CD14-positive monocyte (primary cell): ENCODE measurements around the gene PLEKHN1. TPM values are rescaled to one million over a fixed set of nuclear protein-coding genes. Genes with fewer than 3 reads are reported as not detected.

Experiments
- DNase-seq, 3 donors: peaks; one replicate each; pipeline ENCODE4 v3.0.0-alpha.2; 2011 to 2022
- H2AFZ ChIP-seq: 2 replicates; pipeline ENCODE4 v1.6.0; 2012; ENCODE audit warnings: mild to moderate bottlenecking, low read depth, low read length, inconsistent platforms; ENCODE audit not compliant: insufficient read depth, poor library complexity, severe bottlenecking
- H3K27ac ChIP-seq, 2 donors: 1 replicate in 1 of 2; 2 replicates in 1 of 2; pipeline ENCODE4 v1.5.1; 2012 to 2013; ENCODE audit warnings: low read length in 2 of 2, control low read depth in 1 of 2, inconsistent platforms in 1 of 2, low read depth in 1 of 2, mild to moderate bottlenecking in 1 of 2
- H3K27me3 ChIP-seq, 2 donors: one replicate each; pipeline versions ENCODE4 v1.6.0 to v1.6.1; 2011 to 2013; ENCODE audit warnings: low read length in 2 of 2; ENCODE audit not compliant: control insufficient read depth in 2 of 2, insufficient read depth in 2 of 2
- H3K36me3 ChIP-seq, 2 donors: replicated peaks in 1 of 2; 1 replicate in 1 of 2; 2 replicates in 1 of 2; pipeline versions ENCODE4 v1.5.1 to v1.6.1; 2012 to 2013; ENCODE audit warnings: low read length in 2 of 2, control low read depth in 1 of 2, inconsistent platforms in 1 of 2, mild to moderate bottlenecking in 1 of 2; ENCODE audit not compliant: insufficient read depth in 2 of 2, control insufficient read depth in 1 of 2
- H3K4me1 ChIP-seq, 2 donors: 1 replicate in 1 of 2; 2 replicates in 1 of 2; pipeline versions ENCODE4 v1.5.1 to v1.6.1; 2012 to 2013; ENCODE audit warnings: low read length in 2 of 2, control low read depth in 1 of 2, inconsistent platforms in 1 of 2, mild to moderate bottlenecking in 1 of 2, moderate library complexity in 1 of 2; ENCODE audit not compliant: insufficient read depth in 2 of 2, control insufficient read depth in 1 of 2
- H3K4me2 ChIP-seq: replicated peaks from 2 replicates; pipeline ENCODE3; 2012; ENCODE audit warnings: low read length, moderate library complexity, mild to moderate bottlenecking; ENCODE audit not compliant: poor library complexity, severe bottlenecking; ENCODE audit errors: extremely low read depth
- H3K4me3 ChIP-seq, 3 experiments: fragments of 200-600 bp in 1 of 3; sonication (generic) in 1 of 3; replicated peaks in 1 of 3; 1 replicate in 2 of 3; 2 replicates in 1 of 3; pipeline ENCODE4 v1.5.1; 2011 to 2013; ENCODE audit warnings: low read length in 3 of 3, mild to moderate bottlenecking in 3 of 3, control low read depth in 2 of 3, low read depth in 2 of 3, inconsistent platforms in 1 of 3, moderate library complexity in 1 of 3
- H3K79me2 ChIP-seq: 2 replicates; pipeline ENCODE4 v1.6.0; 2012; ENCODE audit warnings: mild to moderate bottlenecking, control low read depth, inconsistent platforms, low read length, moderate library complexity; ENCODE audit not compliant: insufficient read depth
- H3K9ac ChIP-seq: 2 replicates; pipeline ENCODE4 v1.6.0; 2017; ENCODE audit warnings: low read length, mild to moderate bottlenecking; ENCODE audit not compliant: insufficient read depth, poor library complexity, severe bottlenecking
- H3K9me3 ChIP-seq, 2 donors: replicated peaks in 1 of 2; 1 replicate in 1 of 2; 2 replicates in 1 of 2; pipeline versions ENCODE4 v1.5.1 to v1.6.1; 2012 to 2013; ENCODE audit warnings: low read length in 2 of 2, control low read depth in 1 of 2; ENCODE audit not compliant: control insufficient read depth in 1 of 2, insufficient read depth in 1 of 2
- H4K20me1 ChIP-seq: 2 replicates; pipeline ENCODE4 v1.6.0; 2012; ENCODE audit warnings: mild to moderate bottlenecking, low read length, control low read depth, moderate library complexity; ENCODE audit not compliant: insufficient read depth
- H3K27ac Mint-ChIP-seq, 7 donors: one replicate each; pipeline ENCODE4 v1.8.0; 2020; ENCODE audit warnings: mild to moderate bottlenecking in 7 of 7, mixed read lengths in 7 of 7, moderate library complexity in 6 of 7, inconsistent platforms in 2 of 7
- H3K27me3 Mint-ChIP-seq, 3 donors: one replicate each; pipeline ENCODE4 v1.8.0; 2021 to 2022; ENCODE audit warnings: low read depth in 3 of 3, mild to moderate bottlenecking in 3 of 3, mixed read lengths in 3 of 3, moderate library complexity in 3 of 3, inconsistent platforms in 1 of 3
- H3K36me3 Mint-ChIP-seq, 2 donors: one replicate each; pipeline ENCODE4 v1.8.0; 2020; ENCODE audit warnings: mixed read lengths in 2 of 2, inconsistent platforms in 1 of 2, mild to moderate bottlenecking in 1 of 2
- H3K4me1 Mint-ChIP-seq: one replicate; pipeline ENCODE4 v1.8.0; 2020; ENCODE audit warnings: mild to moderate bottlenecking, mixed read lengths
- H3K4me3 Mint-ChIP-seq, 2 donors: one replicate each; pipeline ENCODE4 v1.8.0; 2020; ENCODE audit warnings: mild to moderate bottlenecking in 2 of 2, mixed read lengths in 2 of 2, moderate library complexity in 1 of 2
- H3K9me3 Mint-ChIP-seq, 7 donors: one replicate each; pipeline ENCODE4 v1.8.0; 2020 to 2022; ENCODE audit warnings: mixed read lengths in 7 of 7, mild to moderate bottlenecking in 6 of 7, moderate library complexity in 6 of 7, inconsistent platforms in 2 of 7
- CTCF ChIP-seq: fragments of 200-600 bp; IDR thresholded peaks from one replicate; pipeline ENCODE4 v1.8.0; 2022; ENCODE audit warnings: antibody characterized with exemption, mild to moderate bottlenecking
- WGBS: methylation state at CpG from one replicate; pipeline ENCODE4 v1.1.5; 2013; ENCODE audit warnings: missing lambda C conversion rate; ENCODE audit not compliant: insufficient coverage; 5-methylcytosine and 5-hydroxymethylcytosine counted together
- intact Hi-C, 2 donors: fragments of 100-400 bp; cut with micrococcal nuclease; formaldehyde crosslinking; loops; one replicate each; pipeline versions ENCODE4 v1.15.0 to v1.15.1; 2023
- polyA plus RNA-seq, 3 donors: library from polyadenylated mRNA; depleted of rRNA in 1 of 3; unstranded in 2 of 3; stranded (reverse) in 1 of 3; fragments of 300-500 nt in 2 of 3; fragments of >200 nt in 1 of 3; fragmentation: Illumina TruSeq in 2 of 3; gene quantifications; 1 replicate in 2 of 3; 2 replicates in 1 of 3; pipeline ENCODE4 v1.2.3, GENCODE V29; 2012 to 2021

The PLEKHN1 gene
- polyA plus RNA-seq, 3 donors = 0.21 to 1.5 (median 0.62) TPM

- Histone ChIP-seq H3K9ac (no peak overlapping the region), H4K20me1 (no peaks in the 10 kb centered on the region), H3K9me3 (peaks cover under 1 to 5% of the 10 kb centered on the region in 2 donors), H3K4me2 (no peak overlapping the region), H3K27ac (no peak overlapping the region), H3K4me1 (peaks cover 5 to 8% of the 10 kb centered on the region in 2 donors), H2AFZ (no peak overlapping the region), H3K4me3 (no peak overlapping the region), H3K36me3 (no peaks in the 10 kb centered on the region), H3K79me2 (no peaks in the 10 kb centered on the region), H3K27me3 (peaks cover 3 to 28% of the 10 kb centered on the region in 2 donors)
- no peaks in the 10 kb centered on the region for H3K36me3 Mint-ChIP-seq
- TF ChIP-seq CTCF = no peak
- DNase-seq = no peak
- H3K4me3 Mint-ChIP-seq = peak overlapping the region in 1 of 2 donors; percentile 7
- intact Hi-C loops = loop anchor here in 1 of 2 donors (2.0 kb wide), 1 partner anchor 70 kb away; no protein-coding TSS in a partner anchor
- H3K4me1 Mint-ChIP-seq = peaks cover 3% of the 10 kb centered on the region
- H3K9me3 Mint-ChIP-seq = peaks cover 0 to 5% (median 4%) of the 10 kb centered on the region in 7 donors
- H3K27me3 Mint-ChIP-seq = peaks cover 22 to 48% (median 30%) of the 10 kb centered on the region in 3 donors
- WGBS = 90% methylated on average over 14 of the region's 17 CpGs
- no peak overlapping the region for H3K27ac Mint-ChIP-seq
Observed at GRCh38 chr1:974687-975328, 8.5 kb downstream of the PLEKHN1 start.

GRCh38 chr1:975365-975764 is 9.1 kb downstream of the PLEKHN1 start:
- Histone ChIP-seq H3K36me3 (no peaks in the 10 kb centered on the region), H3K4me3 (no peak overlapping the region), H3K9me3 (peaks cover 0 to 5% of the 10 kb centered on the region in 2 donors), H3K4me1 (peaks cover 5 to 8% of the 10 kb centered on the region in 2 donors), H4K20me1 (no peaks in the 10 kb centered on the region), H3K27ac (no peak overlapping the region), H2AFZ (no peak overlapping the region), H3K79me2 (no peaks in the 10 kb centered on the region), H3K27me3 (peaks cover 3 to 24% of the 10 kb centered on the region in 2 donors), H3K9ac (no peak overlapping the region), H3K4me2 (no peak overlapping the region)
- peaks cover 3% of the 10 kb centered on the region for H3K4me1 Mint-ChIP-seq
- peaks cover 0 to 5% (median 4%) of the 10 kb centered on the region in 7 donors for H3K9me3 Mint-ChIP-seq
- H3K27ac Mint-ChIP-seq = no peak overlapping the region
- WGBS = 87% methylated on average over 8 of the region's 9 CpGs
- peak overlapping the region in 1 of 2 donors; percentile 76 for H3K4me3 Mint-ChIP-seq
- H3K36me3 Mint-ChIP-seq = no peaks in the 10 kb centered on the region
- peaks cover 18 to 45% (median 27%) of the 10 kb centered on the region in 3 donors for H3K27me3 Mint-ChIP-seq
- intact Hi-C loops = loop anchor here in 1 of 2 donors (2.0 kb wide), 1 partner anchor 71 kb away; no protein-coding TSS in a partner anchor
- DNase-seq = no peak
- no peak for TF ChIP-seq CTCF
